HG02642 (cell line): ENCODE data around the gene FBLN2.

ENCODE experiments used
- ATAC-seq: cut with Tn5 transposase; IDR thresholded peaks from one replicate; pipeline ENCODE4 v1.9.1; 2021; ENCODE audit warnings: mild to moderate bottlenecking; ENCODE audit not compliant: unreplicated experiment, poor library complexity

The FBLN2 gene

DNA sequence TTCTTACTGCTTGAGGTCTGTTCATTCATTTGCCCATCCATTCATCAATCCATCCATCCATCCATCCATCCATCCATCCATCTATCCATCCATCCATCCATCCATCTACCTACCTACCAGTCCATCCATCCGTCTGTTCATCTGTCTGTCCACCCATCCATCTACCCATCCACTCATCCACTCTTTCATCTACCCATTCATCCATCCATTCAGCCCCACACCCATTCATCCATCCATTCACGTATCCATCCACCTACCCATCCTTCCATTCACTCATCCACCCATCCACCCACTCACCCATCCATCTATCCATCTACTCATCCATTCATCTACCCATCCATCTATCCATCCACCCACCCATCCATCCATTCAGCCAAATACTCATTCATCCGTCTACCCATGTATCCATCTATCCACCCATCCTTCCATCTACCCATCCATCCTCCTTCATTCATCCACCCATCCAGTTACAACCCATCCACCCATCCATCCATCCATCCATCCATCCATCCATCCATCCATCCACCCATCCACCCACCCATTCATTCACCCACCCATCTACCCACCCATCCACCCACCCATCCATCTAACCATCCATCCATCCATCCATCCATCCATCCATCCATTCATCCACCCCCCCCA, 68.3 kb downstream of the FBLN2 start:
- no peak for ATAC-seq

DNA sequence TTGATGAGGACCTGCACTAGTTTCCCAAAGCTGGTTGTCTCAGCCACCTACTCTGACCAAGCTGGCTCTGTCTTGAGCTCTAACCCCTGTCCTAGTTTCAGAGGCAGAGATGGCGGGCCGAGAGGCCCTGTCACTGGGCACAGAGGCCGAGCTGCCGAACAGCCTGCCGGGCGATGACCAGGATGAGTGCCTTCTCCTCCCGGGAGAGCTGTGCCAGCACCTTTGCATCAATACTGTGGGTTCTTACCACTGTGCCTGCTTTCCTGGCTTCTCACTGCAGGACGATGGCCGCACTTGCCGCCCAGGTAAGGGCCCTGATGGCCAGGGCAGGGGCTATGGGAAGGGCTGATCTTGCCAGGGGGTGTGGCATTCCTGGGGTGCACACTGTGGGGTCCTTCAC, 69.1 kb downstream of the FBLN2 start:
- no peak for ATAC-seq

DNA sequence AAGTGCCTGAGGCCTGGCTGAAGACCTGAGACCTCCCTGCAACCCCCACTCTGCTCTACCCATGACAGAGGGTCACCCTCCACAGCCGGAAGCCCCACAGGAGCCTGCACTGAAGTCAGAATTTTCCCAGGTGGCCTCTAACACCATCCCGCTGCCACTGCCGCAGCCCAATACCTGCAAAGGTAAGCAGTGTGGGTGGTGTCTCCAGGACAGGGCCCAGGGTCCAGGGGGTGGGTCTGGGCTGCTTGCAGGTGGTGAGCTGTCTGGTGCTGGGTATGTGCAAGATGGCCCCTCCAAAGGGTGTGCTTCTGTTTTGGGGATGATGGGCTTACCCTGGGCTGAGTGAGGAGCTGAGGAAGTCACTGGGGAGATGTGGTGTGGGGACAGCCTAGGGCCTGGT, 69.9 kb downstream of the FBLN2 start:
- no peak for ATAC-seq

DNA sequence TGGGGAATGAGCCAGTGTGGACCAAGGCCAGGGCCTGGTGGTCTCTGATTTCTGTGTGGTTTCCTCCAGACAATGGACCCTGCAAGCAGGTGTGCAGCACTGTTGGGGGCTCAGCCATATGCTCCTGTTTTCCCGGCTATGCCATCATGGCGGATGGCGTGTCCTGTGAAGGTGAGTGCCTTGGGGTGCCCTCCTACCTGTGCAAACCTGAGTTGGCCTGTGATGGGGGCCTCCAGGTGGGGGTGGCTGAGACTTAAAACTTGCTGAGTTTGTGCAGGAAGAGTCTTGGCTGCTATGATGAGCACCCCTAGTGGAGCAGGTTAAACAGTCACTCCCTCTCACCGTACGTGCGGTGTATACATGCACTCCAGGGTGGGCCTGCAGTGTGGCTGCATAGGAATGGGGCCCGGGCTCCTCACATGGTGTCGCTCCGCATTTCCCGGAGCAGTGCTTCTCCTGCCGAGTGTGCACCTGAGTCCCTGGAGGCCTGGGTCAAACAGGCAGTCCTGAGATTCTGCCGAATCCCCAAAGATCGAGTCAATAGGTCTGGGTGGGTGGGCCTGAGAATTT, 70.8 kb downstream of the FBLN2 start:
- no peak for ATAC-seq

DNA sequence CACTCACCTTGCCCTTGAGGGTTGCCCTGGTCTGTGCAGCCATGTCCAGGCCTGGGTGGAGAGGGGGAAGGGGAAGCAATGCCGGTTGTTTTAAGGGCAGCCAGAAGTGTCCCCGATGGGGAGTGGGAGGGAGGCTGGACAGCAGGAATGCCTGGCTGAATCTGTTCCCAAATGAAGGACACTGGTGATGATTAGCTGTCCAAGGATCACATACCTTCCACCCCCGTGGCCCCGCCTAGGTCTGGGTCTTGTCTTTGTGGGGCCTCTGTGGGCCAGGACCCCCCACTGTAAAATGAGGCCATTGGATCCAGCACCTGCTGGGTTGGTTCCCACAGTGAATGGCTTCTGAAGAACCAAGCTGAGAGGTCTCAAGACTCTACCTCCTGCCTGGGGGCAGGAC, 71.4 kb downstream of the FBLN2 start:
- ATAC-seq, result no peak

DNA sequence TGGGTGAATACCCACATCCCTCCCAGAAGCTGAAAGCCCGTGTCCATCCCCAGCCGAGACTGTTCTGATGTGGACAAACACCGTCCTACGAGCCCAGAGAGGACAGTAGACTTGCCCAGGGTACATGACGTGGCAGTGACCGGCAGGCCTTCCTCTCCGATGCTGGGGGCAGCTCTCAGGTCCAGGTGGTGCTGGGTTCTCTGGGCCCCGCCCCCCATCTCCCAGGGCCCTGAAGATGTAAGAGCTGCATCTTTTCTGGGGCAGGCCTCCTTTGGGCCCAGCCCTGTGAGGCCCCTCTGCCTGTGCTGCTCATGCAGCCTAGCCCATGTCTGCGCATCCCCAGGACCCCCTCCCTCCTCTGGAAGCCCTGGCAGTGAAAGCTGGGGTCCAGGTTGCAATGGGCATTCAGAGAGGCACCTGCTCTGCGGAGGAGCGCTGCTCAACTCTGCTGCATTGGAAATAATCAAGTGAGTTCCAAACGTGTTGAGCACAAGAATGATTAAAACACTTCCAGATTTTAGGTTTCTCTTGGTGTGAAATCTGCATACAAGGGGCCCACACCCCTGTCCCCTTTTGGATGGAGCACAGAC, 71.9 kb downstream of the FBLN2 start:
- ATAC-seq, result no peak

DNA sequence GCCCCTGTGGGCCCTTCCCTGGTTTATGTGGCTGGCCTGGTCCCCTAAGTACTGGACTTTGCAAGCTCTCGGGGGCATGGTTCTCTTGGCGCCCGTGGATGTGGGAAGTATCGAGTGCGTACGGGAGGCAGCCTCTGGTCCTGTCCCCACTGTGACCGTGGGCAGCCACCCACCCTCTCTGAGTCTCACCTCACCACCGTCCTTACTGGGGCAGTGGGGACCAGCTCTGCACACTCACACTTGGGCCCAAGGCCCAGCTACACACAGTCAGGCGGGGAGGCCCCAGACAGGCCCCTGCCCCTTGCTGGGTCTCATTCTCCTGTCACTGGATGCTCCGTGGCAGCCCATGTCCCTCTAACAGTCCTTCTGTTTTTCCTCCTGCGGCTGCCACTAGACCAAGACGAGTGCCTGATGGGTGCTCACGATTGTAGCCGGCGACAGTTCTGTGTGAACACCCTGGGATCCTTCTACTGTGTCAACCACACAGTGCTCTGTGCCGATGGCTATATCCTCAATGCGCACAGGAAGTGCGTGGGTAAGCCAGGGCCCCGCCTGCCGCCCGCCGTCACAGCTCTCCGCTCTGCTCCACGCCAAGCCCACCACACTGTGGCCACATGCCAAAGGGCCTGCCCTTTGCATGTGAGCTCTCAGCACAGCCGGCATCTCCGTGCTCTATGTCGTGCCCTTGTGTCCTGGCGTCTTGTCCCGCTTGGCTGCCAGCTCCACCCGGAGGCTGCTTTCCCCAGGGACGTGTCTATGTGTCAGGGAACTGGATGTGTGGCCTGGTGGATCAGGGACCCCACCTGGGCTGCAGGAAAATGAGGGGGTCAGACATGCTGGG, 72.7 kb downstream of the FBLN2 start:
- no peak for ATAC-seq

DNA sequence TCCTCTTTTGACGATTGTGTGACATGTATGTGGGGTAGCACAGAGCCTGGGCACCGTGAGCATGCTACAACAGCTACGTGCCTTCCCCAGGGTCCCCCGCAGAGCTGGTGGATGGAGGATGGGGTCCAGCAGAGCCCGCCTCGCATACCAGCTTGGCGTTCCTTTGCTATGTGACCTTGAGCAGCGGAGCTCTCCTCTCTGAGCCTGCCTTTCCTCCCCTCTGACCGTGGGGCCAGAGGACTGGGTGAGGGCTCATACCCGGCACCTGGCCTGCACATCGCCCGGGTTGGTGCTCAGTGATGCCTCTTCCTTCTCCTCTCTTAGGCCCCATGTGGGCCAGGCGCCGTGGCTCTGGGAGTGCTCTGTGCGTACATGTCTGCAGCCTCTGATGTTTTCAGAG, 73.4 kb downstream of the FBLN2 start:
- ATAC-seq, result no peak

DNA sequence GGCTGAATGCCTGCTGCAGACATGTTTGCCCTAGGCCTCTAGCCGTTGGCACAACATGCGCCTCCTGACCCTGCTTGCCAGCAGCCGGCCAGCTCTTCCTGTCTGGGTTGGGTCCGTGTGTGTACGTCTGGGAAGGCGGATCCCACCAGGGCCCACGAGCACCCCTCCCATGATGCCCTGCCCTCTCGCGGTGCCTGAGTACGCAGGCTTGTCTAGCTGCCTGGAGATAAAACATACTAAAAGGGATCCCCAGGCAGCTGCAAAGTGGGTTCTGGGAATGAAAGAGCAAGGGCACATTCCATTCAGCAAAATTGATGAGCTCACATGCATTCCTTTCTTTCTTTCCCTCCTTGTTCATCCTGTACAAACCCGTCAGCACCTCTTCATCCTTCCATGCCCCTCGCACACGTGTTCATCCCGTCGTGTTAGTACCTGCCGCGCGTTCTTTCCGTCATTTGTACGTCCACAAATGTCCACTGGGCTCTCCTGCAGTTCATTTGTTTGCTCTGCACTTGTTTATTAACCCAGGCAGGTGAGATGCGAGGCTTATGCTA, 74.3 kb downstream of the FBLN2 start:
- no peak for ATAC-seq

DNA sequence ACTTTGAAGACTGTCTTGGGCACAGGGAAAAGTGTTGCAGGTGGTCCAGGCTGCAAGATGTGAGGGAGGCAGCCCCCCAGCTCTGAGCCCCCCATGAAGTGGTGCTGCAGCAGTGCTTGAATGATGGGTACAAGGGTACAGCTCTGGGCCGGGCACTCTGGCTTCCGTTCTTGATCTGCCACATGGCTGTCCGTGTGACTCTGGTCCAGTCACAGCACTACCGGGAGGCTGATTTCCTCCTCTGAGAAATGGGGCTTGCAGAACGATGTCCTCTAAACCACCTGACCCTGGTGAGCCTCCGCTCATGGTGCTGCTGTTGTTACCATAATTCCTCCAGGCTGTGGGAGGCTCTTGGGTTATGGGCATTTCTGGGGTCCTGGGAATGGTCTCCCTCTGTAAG, 75.1 kb downstream of the FBLN2 start:
- no peak for ATAC-seq

DNA sequence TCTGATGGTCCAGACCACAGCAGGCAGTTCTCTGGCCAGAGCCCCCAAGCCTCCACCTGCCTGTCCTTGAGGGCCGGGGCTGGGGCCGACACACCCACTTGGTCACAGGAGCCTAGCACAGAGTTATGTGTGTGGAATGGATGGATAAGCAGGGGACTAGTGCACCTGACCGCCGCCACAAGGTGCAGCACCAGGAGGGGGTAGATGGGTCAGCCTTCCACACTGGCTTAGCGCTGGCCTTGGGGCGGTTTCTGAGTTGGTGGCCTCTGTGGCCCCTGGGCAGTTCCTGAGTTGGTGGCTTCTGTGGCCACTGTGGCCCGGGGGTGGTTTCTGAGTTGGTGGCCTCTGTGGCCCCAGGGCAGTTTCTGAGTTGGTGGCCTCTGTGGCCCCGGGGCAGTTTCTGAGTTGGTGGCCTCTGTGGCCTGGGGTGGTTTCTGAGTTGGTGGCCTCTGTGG, 75.8 kb downstream of the FBLN2 start:
- ATAC-seq, result no peak

DNA sequence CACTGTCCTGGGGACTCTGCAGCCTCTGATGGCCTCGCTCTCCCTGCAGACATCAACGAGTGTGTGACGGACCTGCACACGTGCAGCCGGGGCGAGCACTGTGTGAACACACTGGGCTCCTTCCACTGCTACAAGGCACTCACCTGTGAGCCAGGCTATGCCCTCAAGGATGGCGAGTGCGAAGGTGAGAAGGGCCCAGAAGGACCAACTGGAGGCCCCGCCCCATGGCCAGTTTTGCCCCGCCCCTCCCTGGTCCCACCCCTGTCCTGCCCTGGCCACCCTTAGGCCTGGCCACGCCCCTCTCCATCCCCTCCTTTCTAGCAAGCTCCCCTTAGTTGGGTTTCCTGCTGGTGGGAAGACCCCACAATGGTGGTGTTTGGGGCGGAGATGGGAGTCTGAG, 77.5 kb downstream of the FBLN2 start:
- no peak for ATAC-seq

DNA sequence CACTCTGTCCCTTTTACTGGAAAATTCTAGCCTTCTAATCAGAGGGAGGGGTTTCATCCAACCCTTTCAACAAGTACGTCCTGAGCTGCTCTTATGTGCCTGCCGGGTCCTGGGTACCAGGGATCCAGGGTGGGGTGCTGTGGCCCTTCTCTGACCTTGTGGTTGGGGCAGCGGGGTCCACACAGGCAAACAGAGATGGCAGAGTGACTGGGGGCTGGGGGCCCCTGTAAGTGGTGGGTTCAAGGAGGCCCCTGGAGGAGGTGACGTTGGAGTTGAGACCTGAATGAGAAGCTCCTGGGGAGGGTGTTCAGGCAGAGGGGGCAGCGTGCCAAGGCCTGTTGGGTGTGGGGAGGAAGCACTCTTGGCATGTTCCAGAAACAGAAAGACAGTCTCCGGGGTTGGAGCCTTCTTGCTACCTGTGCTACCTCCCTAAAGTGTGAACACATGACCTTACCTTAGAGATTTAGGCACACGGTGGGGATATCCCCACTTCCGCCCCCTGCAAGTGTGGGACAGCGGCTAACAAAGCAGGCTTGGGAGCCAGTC, 78.1 kb downstream of the FBLN2 start:
- ATAC-seq, result no peak

DNA sequence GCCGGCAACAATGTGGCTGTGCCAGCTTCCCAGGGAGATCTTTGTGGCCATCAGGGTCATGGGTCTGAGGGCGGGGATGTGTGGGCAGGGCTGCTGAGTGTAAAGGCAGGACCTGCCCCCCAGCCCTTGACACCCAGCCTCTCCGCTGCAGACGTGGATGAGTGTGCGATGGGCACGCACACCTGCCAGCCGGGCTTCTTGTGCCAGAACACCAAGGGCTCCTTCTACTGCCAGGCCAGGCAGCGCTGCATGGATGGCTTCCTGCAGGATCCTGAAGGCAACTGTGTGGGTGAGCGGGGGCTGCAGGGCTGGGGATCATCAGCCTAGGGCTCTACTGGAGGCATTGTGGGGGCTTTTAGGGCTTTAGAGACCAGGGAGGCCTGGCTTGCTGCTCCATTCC, 78.8 kb downstream of the FBLN2 start:
- ATAC-seq, result no peak

DNA sequence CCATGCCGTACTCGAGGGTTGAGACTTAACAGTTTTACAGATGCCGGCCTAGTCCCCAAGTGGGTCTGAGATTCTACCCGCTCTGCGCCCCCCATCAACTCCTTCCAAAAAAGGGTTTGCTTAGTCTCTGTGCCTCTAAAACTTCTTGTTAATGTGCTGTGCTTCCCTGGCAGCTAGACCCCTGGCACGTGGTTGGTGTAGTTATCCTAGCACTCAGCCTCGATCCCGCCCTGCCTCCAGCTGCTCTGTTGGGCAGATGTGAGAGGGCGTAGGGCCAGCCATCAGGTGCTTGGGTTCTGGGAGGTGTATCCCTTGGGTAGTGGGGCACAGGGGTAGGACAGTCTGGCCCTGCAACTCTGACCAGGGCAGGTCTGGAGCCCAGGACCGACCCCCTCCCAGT, 79.5 kb downstream of the FBLN2 start:
- ATAC-seq, result no peak

DNA sequence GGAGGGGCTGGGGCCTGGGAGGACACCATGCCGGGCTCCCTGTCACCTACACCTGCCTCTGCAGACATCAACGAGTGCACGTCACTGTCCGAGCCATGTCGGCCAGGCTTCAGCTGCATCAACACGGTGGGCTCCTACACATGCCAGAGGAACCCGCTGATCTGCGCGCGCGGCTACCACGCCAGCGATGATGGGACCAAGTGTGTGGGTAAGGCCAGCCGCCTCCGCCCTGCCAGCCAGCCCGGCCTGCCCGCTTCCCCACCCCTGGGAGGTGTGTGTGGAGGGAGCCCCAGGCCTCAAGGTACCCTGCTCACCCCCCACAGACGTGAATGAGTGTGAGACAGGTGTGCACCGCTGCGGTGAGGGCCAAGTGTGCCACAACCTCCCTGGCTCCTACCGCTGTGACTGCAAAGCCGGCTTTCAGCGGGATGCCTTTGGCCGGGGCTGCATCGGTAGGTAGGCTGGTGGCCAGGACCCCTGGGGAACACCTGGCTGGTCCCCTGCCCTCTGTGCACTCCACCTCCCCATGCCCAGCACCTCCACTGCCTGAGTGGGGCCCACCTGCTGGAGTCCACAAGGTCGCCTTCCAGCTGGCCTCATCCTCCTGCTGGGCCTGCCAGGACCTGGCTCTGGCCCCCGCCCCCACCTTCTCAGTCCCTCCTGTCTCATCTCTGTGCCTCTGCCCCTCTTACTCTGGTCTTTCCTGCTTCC, 80.1 kb downstream of the FBLN2 start:
- no peak for ATAC-seq

DNA sequence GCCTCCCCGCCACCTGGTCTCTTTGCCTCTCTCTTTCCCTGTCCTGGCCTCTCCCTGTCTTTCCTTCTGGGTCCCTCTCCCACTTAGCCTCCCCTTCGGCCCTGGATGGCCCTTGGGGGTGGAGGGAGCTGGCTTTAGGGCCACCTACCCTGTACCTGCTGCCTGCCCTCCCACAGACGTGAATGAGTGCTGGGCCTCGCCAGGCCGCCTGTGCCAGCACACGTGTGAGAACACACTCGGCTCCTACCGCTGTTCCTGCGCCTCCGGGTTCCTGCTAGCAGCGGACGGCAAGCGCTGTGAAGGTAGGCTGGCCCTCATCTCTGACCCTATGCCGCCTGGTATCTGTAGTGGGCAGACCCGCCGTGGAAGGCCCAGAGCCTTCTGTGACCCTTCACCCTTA, 80.7 kb downstream of the FBLN2 start:
- no peak for ATAC-seq

DNA sequence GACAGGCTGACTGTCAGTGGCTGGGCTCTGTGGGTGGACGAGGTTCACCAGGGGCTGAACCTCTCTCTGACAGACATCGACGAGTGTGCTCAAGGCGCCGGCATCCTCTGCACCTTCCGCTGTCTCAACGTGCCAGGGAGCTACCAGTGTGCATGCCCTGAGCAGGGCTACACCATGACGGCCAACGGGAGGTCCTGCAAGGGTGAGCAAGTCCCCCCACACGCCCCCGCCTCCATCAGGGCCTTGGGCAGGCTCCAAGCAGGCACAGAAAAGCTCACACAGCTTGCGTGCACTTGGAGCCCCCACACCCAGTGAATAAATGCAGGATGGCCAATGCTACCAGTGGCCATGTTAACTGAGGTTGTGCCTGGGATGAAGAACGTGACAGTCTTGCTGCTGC, 82.3 kb downstream of the FBLN2 start:
- no peak for ATAC-seq

DNA sequence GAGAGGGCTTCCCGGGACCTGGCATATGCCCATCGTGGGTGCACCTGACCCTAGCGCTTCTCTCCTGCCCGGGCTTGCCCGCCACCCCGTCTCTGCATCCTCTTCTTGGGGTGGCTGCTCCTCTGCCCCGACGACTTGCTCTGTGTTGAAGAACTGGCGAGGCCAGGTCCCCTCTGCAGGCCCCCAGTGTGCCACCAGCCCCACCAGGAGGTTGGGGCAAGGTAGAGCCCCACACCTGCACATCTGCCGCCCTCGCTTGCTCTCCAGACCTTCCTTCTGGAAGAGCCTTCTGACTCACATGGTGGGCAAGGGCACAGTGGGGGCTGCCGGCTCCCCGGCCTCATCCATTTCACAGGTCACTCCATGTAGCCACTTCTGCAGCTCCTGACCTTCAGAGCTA, 84.3 kb downstream of the FBLN2 start:
- no peak for ATAC-seq

DNA sequence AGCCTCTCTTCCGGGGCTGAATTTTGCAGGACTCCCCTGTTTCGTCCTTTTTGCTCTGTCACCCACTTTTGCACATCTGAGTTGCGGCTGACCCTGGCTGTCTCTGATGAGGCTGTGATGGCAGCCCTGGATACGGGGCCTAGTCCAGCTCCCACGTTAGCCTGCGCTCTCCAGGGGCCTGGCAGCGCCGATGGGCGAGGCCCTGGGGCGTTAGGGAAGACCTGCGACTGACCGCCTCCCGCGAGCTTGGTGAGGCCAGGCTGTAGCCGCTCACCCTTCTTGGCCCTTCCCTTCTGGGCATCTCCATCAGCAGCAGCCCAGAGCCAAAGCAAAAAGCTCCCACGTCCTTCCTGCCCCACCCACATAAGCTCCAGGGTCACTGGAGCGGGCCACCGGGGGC, 85.2 kb downstream of the FBLN2 start:
- no peak for ATAC-seq
